ENCODE measurements around the gene GRID2.

The GRID2 gene

DNA sequence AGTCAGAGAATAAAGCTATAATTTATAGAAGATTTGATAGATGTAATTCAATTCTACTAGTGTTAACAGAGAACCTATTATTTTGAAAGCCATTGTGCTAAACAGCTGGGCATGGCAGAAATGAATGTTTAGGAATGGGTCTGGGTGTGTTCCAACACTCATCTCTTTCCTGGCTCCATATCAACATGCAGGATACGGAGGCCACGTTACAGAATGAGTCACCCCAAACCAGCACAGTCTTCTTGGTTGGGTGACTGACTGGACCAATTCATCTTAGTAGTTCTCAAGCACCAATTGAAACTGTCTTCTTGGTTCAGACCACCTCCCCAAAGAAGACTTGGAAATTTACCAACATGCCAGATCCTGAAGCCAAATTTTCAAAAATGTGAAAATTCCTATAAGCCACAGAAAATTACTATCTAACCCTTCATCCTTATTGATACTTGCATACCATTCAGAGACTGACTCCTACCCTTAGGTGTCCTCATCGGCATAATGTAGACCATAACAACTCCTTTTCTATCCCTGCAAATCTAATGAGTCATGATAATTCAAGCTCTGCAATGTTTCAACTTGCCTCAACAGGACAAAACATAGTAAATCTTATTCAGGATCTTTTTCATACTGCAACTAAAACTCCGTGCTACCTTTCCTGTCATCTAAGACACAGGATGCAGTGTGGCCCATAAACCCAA lies 1472.8 kb downstream of the GRID2 start:
- DNase-seq: no peak

DNA sequence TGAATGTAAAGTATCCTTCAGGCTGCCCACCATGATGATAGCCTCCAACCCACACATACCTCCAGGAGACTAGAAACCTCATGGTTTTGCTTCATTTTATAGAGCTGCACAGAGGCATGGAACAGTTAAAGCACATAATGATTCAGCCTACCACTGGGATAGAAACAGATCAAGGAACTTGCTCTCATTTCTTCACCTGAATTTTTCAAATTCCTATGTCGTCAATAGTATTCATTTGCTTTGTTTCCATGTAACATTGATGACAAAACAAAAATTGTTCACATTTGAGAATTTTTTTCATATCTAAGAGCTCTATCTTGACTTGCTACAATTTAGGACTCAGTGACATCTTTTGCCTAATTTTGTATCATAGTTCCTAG lies 1473.3 kb downstream of the GRID2 start:
- no peak for DNase-seq

DNA sequence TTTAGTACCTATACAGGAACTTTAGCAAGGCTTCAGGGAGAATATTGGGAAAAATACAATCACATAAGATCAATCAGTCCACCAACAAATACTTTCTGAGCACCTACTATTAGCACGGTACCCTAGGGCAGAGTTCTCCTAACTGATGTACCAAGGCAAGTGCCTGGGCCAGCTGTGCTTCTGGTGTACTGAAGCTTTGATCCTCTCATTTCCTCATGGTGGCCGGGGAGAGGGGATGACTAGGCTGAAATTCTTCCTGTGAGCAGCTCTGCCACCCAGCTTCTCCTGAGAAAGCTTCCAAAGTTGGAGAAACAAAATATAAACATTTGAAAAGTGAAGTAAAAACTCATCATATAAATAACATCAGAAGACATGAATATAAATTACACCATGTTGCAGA lies 1475.5 kb downstream of the GRID2 start:
- DNase-seq: no peak

DNA sequence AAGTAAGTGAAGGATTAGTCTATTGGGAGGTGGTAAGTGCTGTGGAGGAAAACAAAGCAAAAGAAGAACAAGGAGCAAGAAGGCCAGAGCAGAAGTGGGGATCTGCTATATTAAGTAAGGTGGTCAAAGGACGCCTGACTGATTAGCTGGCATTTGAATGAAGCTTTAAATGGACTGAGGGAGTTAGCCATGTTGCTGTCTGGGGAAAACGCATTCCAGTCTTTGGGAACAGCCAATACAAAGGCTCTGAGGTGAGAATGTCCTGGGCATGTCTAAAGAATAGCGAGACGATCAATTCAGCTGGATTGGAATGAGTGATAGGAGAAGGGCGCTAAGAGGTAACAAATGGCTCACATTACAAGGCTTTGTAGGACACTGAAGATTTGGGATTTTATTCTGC lies 1476.3 kb downstream of the GRID2 start:
- DNase-seq: no peak

DNA sequence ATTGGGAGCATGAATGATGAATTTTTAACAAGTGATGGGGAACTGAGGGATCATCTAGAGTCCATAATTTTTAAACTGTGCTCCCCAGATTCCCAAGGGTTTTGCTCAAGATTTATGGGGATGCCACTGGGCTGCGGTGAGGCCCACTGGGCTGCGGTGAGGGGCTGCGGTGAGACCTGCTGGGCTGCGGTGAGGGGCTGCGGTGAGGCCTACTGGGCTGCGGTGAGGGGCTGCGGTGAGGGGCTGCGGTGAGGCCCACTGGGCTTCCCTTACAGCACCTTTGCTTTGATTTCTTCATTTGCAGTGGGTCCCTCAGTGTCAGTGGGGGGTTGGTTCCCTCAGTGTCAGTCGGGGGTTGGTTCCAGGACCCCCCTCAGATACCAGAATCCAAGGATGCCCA lies 1477.4 kb downstream of the GRID2 start:
- DNase-seq: no peak

DNA sequence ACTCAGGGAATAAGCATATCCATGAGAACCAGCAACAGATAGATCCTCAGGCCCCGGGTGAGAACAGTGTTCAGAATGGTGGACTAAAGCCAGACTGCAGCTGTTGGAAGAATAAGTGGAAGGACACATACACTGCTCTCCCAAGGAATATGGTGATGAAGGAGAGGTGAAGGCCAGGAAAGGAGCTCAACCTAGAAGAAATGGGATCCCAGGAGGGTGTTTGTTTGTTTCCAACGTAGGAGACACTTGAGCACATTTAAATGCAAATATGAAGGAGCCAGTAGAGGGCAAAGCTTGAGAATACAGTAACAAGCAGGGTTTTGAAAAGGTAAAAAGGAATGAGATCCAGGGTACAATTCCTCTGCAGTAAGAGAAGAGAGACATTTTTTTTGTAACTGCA lies 1482.4 kb downstream of the GRID2 start:
- no peak for DNase-seq

DNA sequence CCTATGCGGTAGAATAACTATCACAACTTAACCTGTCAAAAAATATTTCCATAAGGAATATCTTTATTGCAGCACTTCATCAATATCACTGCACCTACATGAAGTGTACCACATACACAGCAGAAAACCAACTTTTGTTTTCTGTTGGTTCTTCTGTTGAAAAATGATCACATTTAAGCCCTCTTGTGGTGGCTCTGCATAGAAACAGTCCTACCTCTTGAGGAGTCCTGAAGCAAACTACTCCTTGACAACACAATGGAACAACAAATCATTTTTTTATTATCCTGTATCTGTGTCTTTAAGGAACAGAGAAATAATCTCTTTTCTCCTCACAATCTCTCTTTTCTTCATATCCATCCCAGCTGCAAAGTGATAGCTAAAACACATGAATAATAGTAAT lies 1484.9 kb downstream of the GRID2 start:
- DNase-seq: no peak

DNA sequence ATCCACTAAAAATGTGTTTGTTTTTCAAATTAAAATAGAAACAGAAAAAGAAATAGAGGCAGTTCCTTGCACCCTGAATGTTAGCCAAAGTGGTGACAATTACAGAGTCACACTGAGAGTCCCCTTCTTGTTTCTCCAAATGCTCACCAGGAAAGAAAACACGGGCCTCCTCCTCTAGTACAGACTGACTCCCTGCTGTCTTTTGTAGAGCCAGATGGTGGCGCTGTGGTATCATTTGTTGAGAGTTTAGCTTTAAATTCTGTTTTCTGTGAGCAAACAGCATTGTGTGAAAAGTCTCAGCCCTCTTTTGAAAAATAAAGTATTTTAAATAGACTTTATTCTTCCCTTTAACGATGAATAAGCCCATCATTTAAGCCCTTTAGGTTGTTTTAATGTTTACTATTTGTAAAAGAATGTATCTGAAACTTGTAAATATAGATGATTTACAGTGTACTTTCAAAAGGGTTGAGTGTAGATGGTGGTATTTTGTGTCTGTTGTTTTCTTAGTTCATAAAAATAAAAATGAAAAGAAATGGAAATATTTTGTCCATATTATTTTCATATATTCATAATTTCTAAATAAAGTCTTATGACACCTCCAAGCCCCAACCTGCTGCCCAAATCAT lies 1487.9 kb downstream of the GRID2 start:
- no peak for DNase-seq

DNA sequence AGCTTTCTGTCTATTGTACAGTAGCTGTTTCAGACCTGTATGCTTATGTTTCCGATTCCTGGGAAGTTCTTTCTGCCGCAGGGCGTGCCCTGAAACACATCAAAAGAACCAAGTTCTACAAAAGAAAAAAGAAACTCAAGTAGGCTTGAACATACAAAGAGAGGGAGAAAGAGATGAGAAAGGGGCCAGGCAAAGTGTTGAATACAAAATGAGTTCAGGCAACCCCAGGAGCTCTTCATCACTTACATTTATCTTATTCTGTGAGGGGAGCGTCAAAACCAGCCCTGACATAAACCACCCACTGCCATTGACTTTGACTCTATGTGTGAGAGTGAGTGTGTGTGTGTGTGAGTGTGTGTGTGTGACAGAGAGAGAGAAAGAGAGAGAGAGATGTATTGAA lies 1498.3 kb downstream of the GRID2 start:
- DNase-seq: no peak

DNA sequence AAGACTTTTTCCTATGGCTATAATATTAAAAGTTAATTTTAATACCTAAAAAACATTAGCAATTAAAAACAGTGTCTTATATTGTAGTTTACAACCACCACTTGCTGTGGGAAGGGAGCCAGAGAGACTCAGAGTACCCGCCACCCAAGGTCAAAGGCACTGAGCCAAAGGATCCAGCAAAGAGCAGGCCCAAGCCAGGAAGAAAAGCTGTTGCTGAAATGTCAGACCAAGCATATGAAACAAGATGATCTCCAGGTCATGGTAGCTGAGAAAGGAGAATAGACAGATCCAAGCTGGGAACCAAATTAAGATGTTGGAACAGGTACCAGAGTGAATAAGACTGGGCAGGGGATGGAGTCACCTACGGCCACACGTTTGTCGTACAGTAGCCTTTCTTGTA lies 1506.0 kb downstream of the GRID2 start:
- no peak for DNase-seq

DNA sequence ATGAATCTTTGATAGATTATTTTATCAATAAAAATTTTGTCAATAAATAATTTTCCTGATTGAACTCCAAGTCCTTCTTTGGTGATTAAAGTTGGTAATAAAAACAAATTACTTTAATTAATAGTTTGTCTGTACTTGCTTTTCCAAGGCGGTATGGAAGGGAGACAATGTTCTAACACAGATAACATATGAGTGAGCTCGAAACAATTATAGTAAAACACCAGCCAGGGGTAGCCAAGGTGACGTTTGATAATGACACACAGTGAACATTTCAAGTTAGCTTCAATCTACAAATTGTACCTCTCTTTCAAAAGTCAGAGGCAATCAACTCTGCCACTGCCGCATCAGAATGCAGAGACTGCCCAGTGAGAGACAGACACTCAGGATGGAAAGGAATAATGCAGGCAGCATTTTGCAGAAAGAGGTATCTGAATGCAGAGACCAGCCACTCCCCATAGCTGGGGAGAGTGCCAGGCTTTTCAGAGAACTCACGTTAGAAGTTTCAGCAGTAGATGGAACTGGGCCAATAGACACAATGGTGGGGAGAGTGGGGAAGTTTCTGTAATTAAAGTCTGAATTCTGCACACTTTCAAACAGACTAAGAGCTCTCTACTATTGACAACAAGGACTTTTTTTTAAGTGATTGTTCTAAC lies 1506.7 kb downstream of the GRID2 start:
- no peak for DNase-seq

DNA sequence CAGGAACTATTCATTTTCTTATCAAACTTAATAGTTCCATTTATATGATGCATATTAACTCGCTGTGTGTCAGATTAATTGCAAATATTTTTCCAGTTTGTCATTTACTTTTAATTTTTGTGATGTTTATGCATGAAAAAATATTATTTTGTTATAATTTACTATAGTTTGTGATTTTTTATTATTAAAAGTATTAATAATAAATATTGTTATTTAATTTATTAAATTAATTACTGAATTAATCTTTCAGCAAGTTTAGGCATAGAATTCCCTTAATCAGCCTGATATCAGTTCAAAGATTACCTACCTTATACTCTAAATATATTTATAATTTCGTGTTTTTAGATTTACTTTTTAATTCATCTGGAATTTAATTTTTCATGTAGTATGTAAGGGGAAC lies 1509.3 kb downstream of the GRID2 start:
- DNase-seq: no peak

DNA sequence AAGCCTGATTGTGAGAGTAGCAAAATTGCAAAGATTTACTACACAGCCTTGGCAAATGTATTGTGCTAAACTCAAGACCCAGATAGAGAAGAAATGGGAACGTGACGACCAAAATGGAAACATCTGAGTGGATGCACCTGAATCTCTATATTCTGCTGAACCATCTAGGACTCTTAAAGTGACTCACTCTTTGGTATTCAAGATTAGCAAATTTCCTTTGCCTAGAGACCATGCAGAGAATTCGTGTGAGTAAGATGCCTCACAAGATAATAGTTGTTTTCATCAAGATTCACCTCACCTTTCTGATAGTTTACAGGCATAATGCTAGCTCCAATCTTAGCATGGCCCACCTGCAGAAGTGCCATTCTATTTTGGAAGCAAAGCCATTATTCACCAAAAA lies 1510.4 kb downstream of the GRID2 start:
- DNase-seq: no peak

DNA sequence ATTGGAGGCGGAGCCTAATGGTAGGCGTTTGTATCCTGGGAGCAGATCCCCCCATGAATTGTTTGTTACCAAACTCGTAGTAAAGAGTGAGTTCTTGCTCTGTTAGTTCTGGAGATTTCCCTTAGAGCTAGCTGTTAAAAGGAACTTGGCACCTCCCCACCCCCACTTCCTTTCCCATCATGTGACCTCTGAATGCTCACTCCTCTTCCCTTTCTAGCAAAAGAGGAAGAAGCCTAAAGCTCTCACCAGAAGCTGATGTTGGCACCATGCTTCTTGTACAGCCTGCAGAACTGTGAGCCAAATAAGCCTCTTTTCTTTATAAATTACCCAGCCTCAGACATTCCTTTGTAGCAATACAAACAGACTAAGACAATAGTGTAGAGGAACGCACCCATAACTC lies 1511.0 kb downstream of the GRID2 start:
- DNase-seq: no peak
